NT2/D1 (cell line): ENCODE data around the gene SET.

Experiments used
- DNase-seq: peaks from one replicate; pipeline ENCODE4 v3.0.0-alpha.2; 2011; ENCODE audit warnings: low read depth, low spot score
- H3K27me3 ChIP-seq: 2 replicates; pipeline ENCODE4 v1.6.0; 2011; ENCODE audit warnings: mild to moderate bottlenecking; ENCODE audit not compliant: insufficient read length, insufficient read depth
- H3K36me3 ChIP-seq: 2 replicates; pipeline ENCODE4 v1.6.1; 2011; ENCODE audit warnings: mild to moderate bottlenecking, low read length, mixed read lengths; ENCODE audit not compliant: insufficient read depth, insufficient read length
- H3K4me1 ChIP-seq: 2 replicates; pipeline ENCODE4 v1.5.1; 2011; ENCODE audit not compliant: insufficient read depth, insufficient read length
- H3K4me3 ChIP-seq: 2 replicates; pipeline ENCODE4 v1.5.1; 2011; ENCODE audit warnings: low read depth; ENCODE audit not compliant: insufficient read length
- H3K9ac ChIP-seq: 2 replicates; pipeline ENCODE4 v1.6.0; 2011; ENCODE audit warnings: low read depth; ENCODE audit not compliant: insufficient read length
- H3K9me3 ChIP-seq: 2 replicates; pipeline ENCODE4 v1.5.1; 2011; ENCODE audit warnings: mild to moderate bottlenecking, low read length; ENCODE audit not compliant: insufficient read depth
- SUZ12 ChIP-seq: IDR thresholded peaks from 2 replicates; pipeline ENCODE4 v1.6.1; 2011; ENCODE audit not compliant: insufficient read length, insufficient read depth; ENCODE audit errors: extremely low read depth
- YY1 ChIP-seq: IDR thresholded peaks from 2 replicates; pipeline ENCODE4 v1.6.1; 2011; ENCODE audit not compliant: insufficient read length, insufficient read depth
- ZNF274 ChIP-seq: IDR thresholded peaks from 2 replicates; pipeline ENCODE4 v1.6.1; 2011; ENCODE audit warnings: mild to moderate bottlenecking, low read depth, low read length

Gene SET

DNA sequence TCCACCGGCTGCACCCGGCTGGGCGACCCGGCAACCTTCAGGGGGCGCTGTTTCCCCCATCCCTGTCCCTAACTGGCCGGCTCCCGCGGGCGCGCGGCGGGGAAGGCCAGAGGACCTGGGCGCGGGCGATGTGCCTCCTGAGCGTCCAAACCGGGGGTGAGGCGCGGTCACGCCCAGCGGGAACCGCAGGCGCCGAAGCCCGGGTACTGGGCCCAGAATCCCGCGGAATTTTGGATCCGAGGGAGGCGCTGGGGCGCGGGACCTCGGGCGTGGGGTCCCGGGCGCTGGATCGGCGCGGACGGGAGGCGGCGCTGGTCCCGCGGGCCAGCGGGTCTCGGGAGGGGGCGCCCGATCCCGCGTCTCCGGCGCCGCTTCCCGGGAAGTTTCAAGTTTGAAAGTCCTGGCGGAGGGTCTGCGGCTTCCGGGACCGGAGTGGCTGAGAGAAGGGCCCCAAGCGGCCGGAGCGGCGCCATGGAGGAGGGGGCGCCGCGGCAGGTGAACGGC is 13.5 kb downstream of the SET start, which contains the start of gene PKN3:
PKN3 (plus strand) TSS at position 59 of the 504 bp plus-strand sequence; CDS start at position 472, 413 bp downstream.
- Histone ChIP-seq H3K9ac (peak within 1 kb of the TSS; percentile 84), H3K4me1 (peaks cover 11% of the 10 kb centered on the region), H3K4me3 (peak within 1 kb of the TSS; percentile 65), H3K27me3 (no peaks in the 10 kb centered on the region), H3K36me3 (peaks cover 32% of the 10 kb centered on the region), H3K9me3 (no peaks in the 10 kb centered on the region)
- no peak for TF ChIP-seq ZNF274
- TF ChIP-seq YY1: no peak
- TF ChIP-seq SUZ12: no peak
- peak; percentile 87 for DNase-seq

DNA sequence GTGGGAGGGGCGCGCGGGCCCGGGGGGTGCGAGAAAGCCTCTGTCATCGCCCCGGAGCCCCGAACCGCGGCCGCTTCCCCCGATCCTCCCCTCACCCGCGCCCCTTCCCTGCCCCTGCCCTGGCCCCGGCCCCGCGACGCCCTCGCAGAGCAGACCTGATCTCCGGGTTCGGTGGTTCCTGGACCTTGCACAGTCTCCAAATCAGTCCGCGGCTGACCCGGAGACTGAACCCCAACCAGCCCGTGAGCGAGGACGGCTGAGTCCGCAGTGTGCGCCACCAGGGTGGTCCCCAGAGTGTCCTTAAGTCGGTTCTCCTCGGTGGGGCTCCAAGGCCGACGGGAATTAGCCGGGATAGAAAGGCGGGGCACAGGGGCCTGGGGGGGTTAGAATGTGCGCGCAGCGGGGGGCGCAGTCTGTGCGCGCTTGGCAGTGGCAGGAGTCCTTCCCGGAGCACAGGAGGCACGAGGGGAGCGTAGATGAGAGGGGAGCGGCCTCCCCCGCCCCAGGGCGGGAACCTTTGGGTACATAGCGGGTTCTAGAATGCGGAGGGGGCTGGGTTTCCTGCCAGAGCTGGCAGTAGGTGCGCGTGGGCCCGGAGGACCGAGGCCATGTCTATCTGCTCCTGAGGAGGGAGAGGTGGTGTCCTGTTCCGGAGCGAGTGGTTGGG is 14.1 kb downstream of the SET start:
- Histone ChIP-seq H3K36me3 (peaks cover 32% of the 10 kb centered on the region), H3K27me3 (no peaks in the 10 kb centered on the region), H3K4me3 (peak overlapping the region; percentile 65), H3K9ac (peak overlapping the region; percentile 84), H3K4me1 (peaks cover 11% of the 10 kb centered on the region), H3K9me3 (no peaks in the 10 kb centered on the region)
- no peak for DNase-seq
- TF ChIP-seq YY1: no peak
- no peak for TF ChIP-seq SUZ12
- no peak for TF ChIP-seq ZNF274

DNA sequence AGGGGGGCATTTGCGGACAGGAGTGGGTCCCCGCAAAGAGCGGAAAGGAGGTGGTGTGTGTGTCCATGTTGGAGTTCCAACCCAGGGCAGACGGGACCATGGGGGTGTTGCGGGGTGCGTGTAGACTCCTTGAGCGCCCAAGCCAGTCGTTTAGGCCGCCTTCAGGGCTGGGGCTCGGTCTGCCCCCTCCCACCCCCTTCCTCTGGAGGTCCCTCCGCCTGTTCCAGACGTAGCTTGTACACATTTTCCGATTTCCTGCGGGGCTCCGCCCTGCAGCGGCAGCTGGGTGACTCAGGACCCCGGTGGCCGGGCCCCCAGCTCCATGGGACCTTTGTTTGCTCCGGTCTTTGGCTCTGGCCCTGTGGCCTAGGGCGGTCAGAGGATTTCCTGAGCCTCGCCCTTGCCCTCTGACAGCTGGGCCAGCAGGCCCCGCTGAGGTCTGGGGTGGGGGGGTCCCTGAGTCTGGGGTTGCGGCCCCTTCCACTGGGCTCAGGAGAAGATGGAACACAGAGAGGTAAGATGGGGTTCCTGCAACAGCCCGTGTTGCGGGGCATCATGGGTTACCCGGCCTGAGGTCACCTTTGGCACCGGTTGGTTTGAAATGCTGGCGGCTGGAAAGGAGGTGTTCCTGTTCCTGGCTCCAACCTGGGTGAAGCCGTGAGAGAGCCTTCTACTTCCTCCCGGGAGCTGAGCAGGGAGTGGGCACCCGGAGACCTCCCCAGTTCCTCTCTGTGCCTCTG is 14.8 kb downstream of the SET start:
- no peaks in the 10 kb centered on the region for H3K27me3 ChIP-seq
- H3K4me1 ChIP-seq: peaks cover 11% of the 10 kb centered on the region
- peak overlapping the region; percentile 84 for H3K9ac ChIP-seq
- H3K36me3 ChIP-seq: peaks cover 35% of the 10 kb centered on the region
- peak overlapping the region; percentile 65 for H3K4me3 ChIP-seq
- no peak for TF ChIP-seq YY1
- no peak for TF ChIP-seq SUZ12
- no peak for TF ChIP-seq ZNF274
- DNase-seq: no peak
- H3K9me3 ChIP-seq: no peaks in the 10 kb centered on the region

- no peaks in the 10 kb centered on the region for H3K9me3 ChIP-seq
- TF ChIP-seq ZNF274: no peak
- TF ChIP-seq YY1: no peak
- no peak for TF ChIP-seq SUZ12
- H3K27me3 ChIP-seq: no peaks in the 10 kb centered on the region
- peak overlapping the region; percentile 84 for H3K9ac ChIP-seq
- H3K4me3 ChIP-seq: no peak overlapping the region
- peaks cover 11% of the 10 kb centered on the region for H3K4me1 ChIP-seq
- peaks cover 35% of the 10 kb centered on the region for H3K36me3 ChIP-seq
- DNase-seq: no peak
Measured at GRCh38 chr9:128704356-128704670, 15.3 kb downstream of the SET start.

DNA sequence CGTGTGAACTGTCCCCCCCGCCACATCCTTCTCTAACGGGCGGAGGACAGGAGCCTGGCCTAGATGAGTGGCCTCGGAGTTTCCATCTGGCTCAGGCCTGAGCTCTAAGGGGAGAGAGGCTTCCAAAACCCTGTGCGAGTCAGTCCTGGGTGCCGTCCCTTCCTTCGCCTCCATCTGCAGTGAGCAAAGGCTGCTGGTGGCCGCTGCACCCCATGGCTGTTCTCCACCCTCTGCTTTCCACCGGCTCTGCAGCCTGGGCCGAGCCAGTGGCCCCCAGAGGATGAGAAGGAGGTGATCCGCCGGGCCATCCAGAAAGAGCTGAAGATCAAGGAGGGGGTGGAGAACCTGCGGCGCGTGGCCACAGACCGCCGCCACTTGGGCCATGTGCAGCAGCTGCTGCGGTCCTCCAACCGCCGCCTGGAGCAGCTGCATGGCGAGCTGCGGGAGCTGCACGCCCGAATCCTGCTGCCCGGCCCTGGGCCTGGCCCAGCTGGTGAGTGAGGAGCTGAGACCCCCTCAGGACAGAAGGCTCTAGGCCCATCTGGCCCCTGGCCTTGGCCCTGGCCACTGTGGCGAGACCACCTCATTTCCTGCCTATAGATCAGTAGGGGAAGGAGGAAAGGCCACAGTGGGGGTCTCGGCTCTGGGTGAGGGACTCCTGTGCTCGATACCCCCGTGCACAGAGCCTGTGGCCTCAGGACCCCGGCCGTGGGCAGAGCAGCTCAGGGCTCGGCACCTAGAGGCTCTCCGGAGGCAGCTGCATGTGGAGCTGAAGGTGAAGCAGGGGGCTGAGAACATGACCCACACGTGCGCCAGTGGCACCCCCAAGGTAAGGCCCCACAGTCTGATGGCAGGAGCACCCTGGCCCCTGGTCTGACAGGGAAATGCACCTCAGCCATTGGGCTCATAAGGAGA is 16.3 kb downstream of the SET start:
- DNase-seq: no peak
- no peaks in the 10 kb centered on the region for H3K9me3 ChIP-seq
- TF ChIP-seq SUZ12 (no peak), ZNF274 (no peak), YY1 (no peak)
- no peak overlapping the region for H3K4me3 ChIP-seq
- H3K36me3 ChIP-seq: peaks cover 35% of the 10 kb centered on the region
- no peaks in the 10 kb centered on the region for H3K27me3 ChIP-seq
- H3K4me1 ChIP-seq: peaks cover 11% of the 10 kb centered on the region
- no peak overlapping the region for H3K9ac ChIP-seq

DNA sequence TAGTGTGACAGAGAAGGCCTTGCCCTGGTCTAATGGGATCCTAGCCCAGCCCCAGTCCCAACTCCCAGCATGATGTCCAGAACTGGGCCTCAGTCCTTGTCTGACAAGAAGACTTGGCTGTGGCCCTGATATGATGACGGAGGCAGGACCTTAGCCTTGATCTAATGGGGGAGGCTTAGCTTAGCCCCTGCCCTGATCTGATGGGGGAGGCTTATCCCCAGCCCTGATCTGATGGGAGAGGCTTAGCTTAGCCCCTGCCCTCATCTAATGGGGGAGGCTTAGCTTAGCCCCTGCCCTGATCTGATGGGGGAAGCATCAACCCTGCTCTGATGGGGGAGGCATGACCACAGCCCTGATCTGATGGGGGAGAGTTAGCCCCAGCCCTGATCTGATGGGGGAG is 17.0 kb downstream of the SET start:
- Histone ChIP-seq H3K9me3 (no peaks in the 10 kb centered on the region), H3K27me3 (no peaks in the 10 kb centered on the region), H3K4me3 (no peak overlapping the region), H3K4me1 (peaks cover 11% of the 10 kb centered on the region), H3K9ac (no peak overlapping the region), H3K36me3 (peaks cover 35% of the 10 kb centered on the region)
- no peak for DNase-seq
- TF ChIP-seq ZNF274 (no peak), SUZ12 (no peak), YY1 (no peak)
